Measurements from ENCODE around the gene TMEM179.

Gene TMEM179

DNA sequence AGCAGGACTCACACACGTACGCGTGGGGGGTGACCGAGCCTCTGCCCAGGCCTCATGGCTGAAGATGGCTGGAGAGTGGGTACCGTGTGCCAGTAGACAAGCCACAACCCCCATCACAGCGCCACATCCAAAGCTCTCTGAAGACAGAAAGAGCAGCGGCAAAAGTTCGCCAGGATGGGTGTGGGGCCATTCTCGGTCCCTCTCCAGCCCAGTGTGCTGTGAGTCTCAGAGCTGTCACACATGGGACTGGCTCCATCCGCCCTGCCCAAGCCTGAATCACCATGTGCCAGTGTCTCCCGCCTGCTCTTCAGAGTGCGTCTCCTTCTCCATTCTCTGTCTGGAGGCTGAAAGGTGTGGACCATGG is 5.7 kb downstream of the TMEM179 start:
- DNase-seq (ENCODE audit: low spot score): no peak

DNA sequence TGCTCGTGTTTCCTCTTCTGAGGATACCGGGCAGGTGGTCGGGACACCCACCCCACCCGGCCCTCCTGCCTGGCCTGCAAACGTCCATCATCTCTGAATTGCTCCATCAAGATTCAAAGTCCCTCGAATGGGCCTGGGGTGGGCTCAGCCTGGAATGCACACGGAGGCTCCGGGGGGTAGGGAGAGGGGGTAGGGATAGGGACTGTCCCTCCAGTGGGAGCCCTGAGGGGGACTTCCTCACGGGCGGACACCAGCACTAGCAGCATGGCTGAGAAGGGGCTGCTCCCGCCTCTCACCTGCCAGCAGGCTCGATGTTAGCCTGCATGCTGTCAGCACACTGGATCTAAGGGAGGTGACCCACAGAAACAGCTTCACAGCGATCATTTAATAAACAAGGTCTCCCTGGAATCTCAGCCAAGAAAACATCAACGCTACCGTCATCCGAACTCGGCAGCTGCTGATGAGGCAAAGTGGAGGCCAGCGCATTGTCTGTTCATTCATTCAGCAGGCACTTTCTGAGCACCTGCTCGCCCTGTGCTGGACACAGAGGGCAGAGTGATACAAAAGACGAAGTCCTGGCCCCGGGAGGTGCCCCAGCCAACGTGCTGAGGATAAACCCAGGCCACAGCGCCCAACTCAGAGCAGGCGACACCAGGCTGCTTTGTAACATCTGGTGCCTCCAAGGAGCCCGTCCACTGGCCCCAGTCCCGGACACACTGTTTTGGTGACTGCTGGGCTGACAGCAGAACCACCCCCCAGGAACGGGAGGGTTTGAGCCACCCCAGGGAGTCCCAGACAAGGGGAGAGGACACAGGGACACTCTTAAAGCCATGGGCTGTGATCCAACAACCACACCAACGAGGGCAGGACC is 6.3 kb downstream of the TMEM179 start:
- DNase-seq (ENCODE audit: low spot score): no peak

- no peak for DNase-seq (ENCODE audit: low spot score)
These were observed 7.0 kb downstream of the TMEM179 start for GRCh38 chr14:104597576-104597975.

- no peak for DNase-seq (ENCODE audit: low spot score)
These were observed 7.6 kb downstream of the TMEM179 start for GRCh38 chr14:104596927-104597351.

DNA sequence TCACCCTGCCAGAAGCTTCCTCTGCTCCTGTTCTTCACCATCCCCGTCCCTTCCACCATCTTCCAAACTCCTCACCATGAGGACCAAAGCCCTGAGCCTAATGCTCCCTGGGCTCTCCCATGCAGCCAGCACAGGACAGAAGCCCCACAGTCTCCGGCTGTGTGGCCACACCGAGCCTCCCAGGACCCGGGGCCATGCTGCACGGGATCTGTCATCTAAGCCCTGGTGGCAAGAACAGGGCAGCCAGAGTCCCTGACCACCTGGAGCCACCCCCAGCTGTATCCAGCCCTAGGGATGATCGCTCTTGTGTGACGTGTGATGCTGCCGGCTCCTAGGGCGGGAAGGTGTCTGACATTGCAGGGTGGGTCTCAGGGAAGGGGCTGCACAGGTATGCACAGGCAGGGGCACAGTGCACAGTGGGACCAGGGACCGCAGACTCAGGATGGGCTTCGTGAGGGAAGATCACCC is 8.1 kb downstream of the TMEM179 start:
- DNase-seq (ENCODE audit: low spot score): no peak

GRCh38 chr14:104595911-104596450 is 8.6 kb downstream of the TMEM179 start:
- DNase-seq (ENCODE audit: low spot score): no peak

GRCh38 chr14:104595116-104595675 is 9.4 kb downstream of the TMEM179 start:
- DNase-seq (ENCODE audit: low spot score): no peak

- no peak for DNase-seq (ENCODE audit: low spot score)
These were observed 10.1 kb downstream of the TMEM179 start for GRCh38 chr14:104594310-104595046.

DNA sequence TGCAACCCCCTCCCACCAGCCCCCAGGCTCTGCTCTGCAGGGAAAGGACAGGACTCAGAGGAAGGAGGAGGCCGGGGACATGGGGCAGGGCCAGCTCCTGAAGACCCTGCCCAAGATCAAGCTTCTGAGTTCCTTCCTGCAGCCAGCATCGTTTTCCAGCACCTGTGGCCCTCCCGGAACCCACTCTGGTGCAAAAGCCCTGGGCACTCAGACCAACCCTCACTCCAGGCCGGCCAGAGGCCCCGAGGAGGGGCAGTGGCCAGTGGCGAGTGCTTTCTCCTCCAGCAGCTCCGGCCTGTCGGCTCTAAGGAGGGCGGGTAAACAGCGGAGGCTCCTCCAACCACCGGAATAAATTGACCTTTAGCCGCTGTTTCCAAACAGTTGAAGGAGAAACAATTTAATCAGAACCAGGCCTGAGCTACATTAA is 10.8 kb downstream of the TMEM179 start:
- no peak for DNase-seq (ENCODE audit: low spot score)

DNA sequence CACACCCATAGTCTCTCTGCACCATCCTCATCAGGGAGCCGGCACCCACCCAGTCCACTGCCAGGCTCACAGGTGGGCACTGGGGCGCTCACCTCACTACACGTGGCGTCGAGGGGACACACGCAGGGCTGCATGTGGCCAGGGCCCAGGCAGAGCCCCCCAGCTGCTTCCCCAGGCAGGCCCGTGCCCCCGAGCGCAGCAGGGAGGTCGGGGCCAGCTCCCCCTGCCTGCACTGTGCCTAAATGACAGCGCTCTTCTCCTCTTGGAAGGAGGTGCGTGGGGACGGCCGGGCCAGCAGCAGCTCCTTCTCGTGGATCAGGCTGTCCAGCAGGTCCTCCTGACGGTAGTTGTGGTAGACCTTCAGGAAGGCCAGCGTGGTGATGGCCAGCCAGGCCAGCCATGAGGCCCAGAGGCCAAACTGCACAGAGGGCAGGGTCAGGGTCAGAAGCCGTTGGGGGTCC is 11.3 kb downstream of the TMEM179 start:
- DNase-seq (ENCODE audit: low spot score): no peak

- DNase-seq (ENCODE audit: low spot score): no peak
These were observed 11.8 kb downstream of the TMEM179 start for GRCh38 chr14:104592785-104593184.

DNA sequence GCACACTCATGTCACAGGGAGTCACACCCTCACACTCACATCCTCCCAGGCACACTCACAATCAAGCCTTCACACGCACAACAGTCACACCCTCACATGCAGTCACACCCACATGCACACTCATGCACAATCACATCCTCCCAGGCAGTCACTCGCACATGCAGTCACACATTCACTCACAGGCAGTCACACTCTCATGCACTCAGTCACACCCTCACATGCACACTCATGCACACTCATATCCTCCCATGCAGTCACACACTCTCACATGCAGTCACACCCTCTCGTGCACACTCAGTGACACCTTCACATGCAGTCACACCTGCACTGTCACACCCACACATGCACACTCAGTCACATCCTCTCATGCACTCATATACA is 12.3 kb downstream of the TMEM179 start:
- DNase-seq (ENCODE audit: low spot score): no peak

- DNase-seq (ENCODE audit: low spot score): no peak
These were observed 12.9 kb downstream of the TMEM179 start for GRCh38 chr14:104591506-104592291.

GRCh38 chr14:104591031-104591430 is 13.5 kb downstream of the TMEM179 start:
- DNase-seq (ENCODE audit: low spot score): no peak

GRCh38 chr14:104590240-104590965 is 14.2 kb downstream of the TMEM179 start:
- no peak for DNase-seq (ENCODE audit: low spot score)

DNA sequence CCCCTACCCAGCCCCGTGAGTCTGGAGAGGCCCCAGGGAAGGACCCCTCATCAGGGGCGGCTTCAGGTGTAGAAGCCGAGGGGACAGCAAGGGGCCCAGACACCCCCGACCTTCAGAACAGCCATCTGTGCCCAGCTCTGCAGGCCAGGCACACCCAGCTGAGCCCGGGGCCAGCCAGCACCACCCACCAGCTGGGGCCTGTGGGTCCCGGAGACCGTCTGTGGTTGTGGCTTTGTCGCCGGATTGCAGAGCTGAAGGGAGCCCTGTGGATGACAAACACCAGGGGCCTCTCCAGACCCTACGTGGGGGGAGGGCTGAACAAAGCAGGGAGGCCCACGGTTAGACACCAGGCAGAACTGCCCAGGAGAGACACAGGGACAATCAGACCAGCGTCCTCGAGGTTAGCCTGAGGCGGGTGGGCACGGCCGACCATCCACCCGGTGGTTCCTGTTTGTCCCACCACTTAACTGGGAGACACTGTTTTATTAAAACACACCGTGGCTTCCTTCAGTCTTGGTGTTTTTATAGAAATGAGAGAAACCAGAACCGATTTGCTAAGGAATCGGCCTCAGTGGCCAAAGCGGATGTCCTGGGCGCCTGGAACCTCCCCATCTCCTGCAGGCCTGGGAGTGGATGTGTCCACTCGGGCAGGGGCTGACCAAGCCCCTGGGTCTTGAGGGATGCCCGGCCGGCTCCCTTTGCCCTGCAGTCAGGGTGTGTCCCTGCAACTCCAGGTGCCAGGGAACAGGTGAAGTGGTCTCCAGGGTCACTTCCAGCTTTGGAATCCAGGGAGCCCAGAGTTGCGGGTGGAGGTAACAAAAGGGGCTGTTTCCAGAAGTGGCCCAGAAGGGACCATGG is 15.0 kb downstream of the TMEM179 start:
- DNase-seq (ENCODE audit: low spot score): no peak

- DNase-seq (ENCODE audit: low spot score): no peak
These were observed 16.3 kb downstream of the TMEM179 start for GRCh38 chr14:104588066-104588857.

- DNase-seq (ENCODE audit: low spot score): no peak
These were observed 16.9 kb downstream of the TMEM179 start for GRCh38 chr14:104587641-104588040.

Measured in CD4-positive, alpha-beta T cell treated with Interleukin-2 at 100 ng/mL for 4 hours (primary cell).